GM23338 (cell line): Measurements from ENCODE around the gene GNAS. TPM values are rescaled to one million over a fixed set of nuclear protein-coding genes. Genes with fewer than 3 reads are reported as not detected.

ENCODE experiments used
- ATAC-seq: fragments of 200-7000 bp; cut with Tn5 transposase; 3 replicates; pipeline ENCODE4 v1.9.1; 2020
- DNase-seq: peaks from one replicate; pipeline ENCODE4 v3.0.0-alpha.2; 2015; ENCODE audit warnings: low spot score
- H2AFZ ChIP-seq: fragments of 200-600 bp; sonication (generic); 2 replicates; pipeline ENCODE4 v1.8.0; 2016; ENCODE audit warnings: antibody characterized with exemption, mild to moderate bottlenecking, moderate library complexity
- H3F3A ChIP-seq: fragments of 200-600 bp; sonication (generic); replicated peaks from 2 replicates; pipeline ENCODE4 v1.8.0; 2017; ENCODE audit warnings: antibody characterized with exemption, mixed run types, low read depth
- H3K27ac ChIP-seq: fragments of 200-600 bp; sonication (generic); 2 replicates; pipeline ENCODE4 v1.6.1; 2016; ENCODE audit warnings: low read depth
- H3K27me3 ChIP-seq: fragments of 200-600 bp; sonication (generic); 2 replicates; pipeline ENCODE4 v1.8.0; 2016; ENCODE audit warnings: mild to moderate bottlenecking, mixed run types, moderate library complexity; ENCODE audit not compliant: insufficient read depth
- H3K36me3 ChIP-seq: fragments of 200-600 bp; sonication (generic); 2 replicates; pipeline ENCODE4 v1.8.0; 2016; ENCODE audit warnings: mild to moderate bottlenecking; ENCODE audit not compliant: insufficient read depth
- H3K4me1 ChIP-seq: fragments of 200-600 bp; sonication (generic); 2 replicates; pipeline ENCODE4 v1.8.0; 2016; ENCODE audit warnings: mild to moderate bottlenecking, moderate library complexity; ENCODE audit not compliant: insufficient read depth
- H3K4me2 ChIP-seq: fragments of 200-600 bp; sonication (generic); 2 replicates; pipeline ENCODE4 v1.7.1; 2017; ENCODE audit warnings: mixed run types
- H3K4me3 ChIP-seq: fragments of 200-600 bp; sonication (generic); 2 replicates; pipeline ENCODE4 v1.6.1; 2016; ENCODE audit warnings: mixed run types
- H3K79me2 ChIP-seq: fragments of 200-600 bp; sonication (generic); replicated peaks from 2 replicates; pipeline ENCODE4 v1.8.0; 2017; ENCODE audit warnings: mild to moderate bottlenecking; ENCODE audit not compliant: insufficient read depth
- H3K9me2 ChIP-seq: fragments of 200-600 bp; sonication (generic); 2 replicates; pipeline ENCODE4 v1.8.0; 2017; ENCODE audit not compliant: insufficient read depth
- H4K20me1 ChIP-seq: fragments of 200-600 bp; sonication (generic); replicated peaks from 2 replicates; pipeline ENCODE4 v1.8.0; 2017; ENCODE audit warnings: mild to moderate bottlenecking; ENCODE audit not compliant: insufficient read depth
- H3K27ac Mint-ChIP-seq: 2 replicates; pipeline ENCODE4 v1.8.0; 2020; ENCODE audit warnings: inconsistent platforms, mild to moderate bottlenecking, moderate library complexity, mixed read lengths
- H3K27me3 Mint-ChIP-seq: 3 replicates; pipeline ENCODE4 v1.8.0; 2022; ENCODE audit warnings: low read depth, mild to moderate bottlenecking, moderate library complexity, mixed read lengths, inconsistent platforms; ENCODE audit not compliant: insufficient read depth, poor library complexity
- H3K36me3 Mint-ChIP-seq: 3 replicates; pipeline ENCODE4 v1.8.0; 2021; ENCODE audit warnings: low read depth, mild to moderate bottlenecking, inconsistent platforms, moderate library complexity, mixed read lengths
- H3K4me1 Mint-ChIP-seq: 3 replicates; pipeline ENCODE4 v1.8.0; 2020; ENCODE audit warnings: mild to moderate bottlenecking, inconsistent platforms, mixed read lengths
- H3K4me3 Mint-ChIP-seq: 3 replicates; pipeline ENCODE4 v1.8.0; 2021; ENCODE audit warnings: moderate library complexity, mild to moderate bottlenecking, inconsistent platforms, mixed read lengths
- H3K9me3 Mint-ChIP-seq: 3 replicates; pipeline ENCODE4 v1.8.0; 2020; ENCODE audit warnings: moderate library complexity, mild to moderate bottlenecking, inconsistent platforms, mixed read lengths
- CREB1 ChIP-seq: fragments of 250-450 bp; sonication (Bioruptor Pico); IDR thresholded peaks from 2 replicates; pipeline ENCODE4 v1.5.0; 2020; ENCODE audit warnings: low read depth, mild to moderate bottlenecking, moderate library complexity
- ETS1 ChIP-seq: IDR thresholded peaks from 2 replicates; pipeline ENCODE4 v1.6.1; 2016; ENCODE audit warnings: antibody characterized with exemption
- EZH2 ChIP-seq: fragments of 200-600 bp; sonication (generic); IDR thresholded peaks from one replicate; pipeline ENCODE4 v1.8.0; 2017; ENCODE audit warnings: antibody characterized with exemption, mild to moderate bottlenecking, low read depth; ENCODE audit not compliant: unreplicated experiment
- EZH2phosphoT487 ChIP-seq: fragments of 200-600 bp; sonication (generic); IDR thresholded peaks from one replicate; pipeline ENCODE4 v1.8.1; 2018; ENCODE audit warnings: antibody characterized with exemption; ENCODE audit not compliant: unreplicated experiment
- JUNB ChIP-seq: IDR thresholded peaks from one replicate; pipeline ENCODE4 v1.6.1; 2016; ENCODE audit warnings: antibody characterized with exemption; ENCODE audit not compliant: unreplicated experiment
- NANOG ChIP-seq: IDR thresholded peaks from 2 replicates; pipeline ENCODE4 v1.6.1; 2016; ENCODE audit warnings: antibody characterized with exemption, borderline replicate concordance
- POLR2AphosphoS5 ChIP-seq: IDR thresholded peaks from 2 replicates; pipeline ENCODE4 v1.6.1; 2016; ENCODE audit warnings: antibody characterized with exemption, low read depth
- REST ChIP-seq: IDR thresholded peaks from one replicate; pipeline ENCODE4 v1.6.1; 2018; ENCODE audit warnings: antibody characterized with exemption; ENCODE audit not compliant: unreplicated experiment
- STAT1 ChIP-seq: IDR thresholded peaks from one replicate; pipeline ENCODE4 v1.6.1; 2016; ENCODE audit warnings: antibody characterized with exemption; ENCODE audit not compliant: unreplicated experiment
- ZNF114 ChIP-seq: fragments of 250-450 bp; sonication (Bioruptor Pico); IDR thresholded peaks from 2 replicates; pipeline ENCODE4 v1.5.0; 2020; ENCODE audit warnings: mild to moderate bottlenecking, moderate library complexity
- ZNF331 ChIP-seq: fragments of 250-450 bp; sonication (Bioruptor Pico); IDR thresholded peaks from 2 replicates; pipeline ENCODE4 v1.5.0; 2020; ENCODE audit warnings: low read depth, mild to moderate bottlenecking, moderate library complexity
- ZNF462 ChIP-seq: fragments of 250-450 bp; sonication (Bioruptor Pico); IDR thresholded peaks from 2 replicates; pipeline ENCODE4 v1.5.0; 2020; ENCODE audit warnings: mild to moderate bottlenecking, moderate library complexity
- polyA plus RNA-seq: library from polyadenylated mRNA; unstranded; fragments of >200 nt; fragmentation: Nextera tagmentation; extraction: Ambion mirVana; gene quantifications from 2 replicates; pipeline ENCODE4 v1.2.1, GENCODE V29; 2016
- total RNA-seq: library from RNA; depleted of rRNA; stranded (reverse); fragments of >200 nt; shearing (Covaris generic); gene quantifications from 2 replicates; pipeline ENCODE4 v1.2.3, GENCODE V29; 2014

GNAS gene
- total and polyA plus RNA-seq, 2 experiments from 2014 or later = 917 to 1,042 TPM

- peaks cover 7% of the 10 kb centered on the region; the same call in 1 of the 2 replicates for H4K20me1 ChIP-seq
- peak overlapping the region; percentile 83 for H3K4me3 Mint-ChIP-seq
- ATAC-seq (no peak), DNase-seq (no peak)
- peak overlapping the region; percentile 86 for H3K4me2 ChIP-seq
- peaks cover 56% of the 10 kb centered on the region for H3K27me3 ChIP-seq
- peaks cover 64% of the 10 kb centered on the region for H3K4me1 Mint-ChIP-seq
- H3K4me1 ChIP-seq = peaks cover 36% of the 10 kb centered on the region
- H3K9me2 ChIP-seq = no peaks in the 10 kb centered on the region
- peaks cover 65% of the 10 kb centered on the region for H3K36me3 Mint-ChIP-seq
- peak overlapping the region; percentile 90 for H3K4me3 ChIP-seq
- peak overlapping the region; percentile 88; the same call in 1 of the 2 replicates for H3K27ac ChIP-seq
- peaks cover 78% of the 10 kb centered on the region for H3K79me2 ChIP-seq
- peak overlapping the region; percentile 76 for H3K27ac Mint-ChIP-seq
- H3K9me3 Mint-ChIP-seq = no peaks in the 10 kb centered on the region; the same call in 2 of the 3 replicates
- no peak for TF ChIP-seq STAT1
- TF ChIP-seq EZH2phosphoT487 = no peak
- TF ChIP-seq JUNB = no peak
- TF ChIP-seq EZH2 = peak; percentile 53
- TF ChIP-seq ZNF114 (CRISPR knock-in tag) = no peak
- no peak for TF ChIP-seq CREB1 (CRISPR knock-in tag)
- no peak for TF ChIP-seq NANOG
- H2AFZ ChIP-seq = peak overlapping the region; percentile 89
- H3K36me3 ChIP-seq = 0 out of 2 replicates have a peak, but pooled peaks cover 6% of the 10 kb centered on the region
- peaks cover 12% of the 10 kb centered on the region; the same call in 1 of the 2 replicates for H3F3A ChIP-seq
- peaks cover 62% of the 10 kb centered on the region for H3K27me3 Mint-ChIP-seq
Measured at GRCh38 chr20:58851969-58852458, 502 bp upstream of the GNAS start.

GRCh38 chr20:58853466-58853865, 950 bp downstream of the GNAS start:
- peaks cover 76% of the 10 kb centered on the region for H3K79me2 ChIP-seq
- Mint-ChIP-seq H3K4me3 (no peak overlapping the region), H3K27me3 (peaks cover 65% of the 10 kb centered on the region), H3K27ac (no peak overlapping the region), H3K9me3 (no peaks in the 10 kb centered on the region; the same call in 2 of the 3 replicates), H3K4me1 (peaks cover 56% of the 10 kb centered on the region), H3K36me3 (peaks cover 50% of the 10 kb centered on the region)
- DNase-seq (no peak), ATAC-seq (no peak)
- H3K4me1 ChIP-seq = peaks cover 34% of the 10 kb centered on the region
- no peak overlapping the region for H3K27ac ChIP-seq
- H3F3A ChIP-seq = peaks cover 10% of the 10 kb centered on the region; the same call in 1 of the 2 replicates
- H3K36me3 ChIP-seq = no peaks in the 10 kb centered on the region
- H2AFZ ChIP-seq = no peak overlapping the region
- H4K20me1 ChIP-seq = no peaks in the 10 kb centered on the region
- peak overlapping the region; percentile 84; the same call in 1 of the 2 replicates for H3K4me2 ChIP-seq
- peaks cover 67% of the 10 kb centered on the region for H3K27me3 ChIP-seq
- H3K9me2 ChIP-seq = no peaks in the 10 kb centered on the region
- H3K4me3 ChIP-seq = peak overlapping the region; percentile 58
- no peak for TF ChIP-seq ZNF462 (CRISPR knock-in tag)
- TF ChIP-seq ZNF331 (CRISPR knock-in tag) = no peak
- TF ChIP-seq STAT1 = no peak
- TF ChIP-seq ZNF114 (CRISPR knock-in tag) = no peak
- TF ChIP-seq ETS1 = no peak
- no peak for TF ChIP-seq REST
- TF ChIP-seq POLR2AphosphoS5 = no peak
